ENCODE measurements around the gene TTLL11.

Gene TTLL11

DNA sequence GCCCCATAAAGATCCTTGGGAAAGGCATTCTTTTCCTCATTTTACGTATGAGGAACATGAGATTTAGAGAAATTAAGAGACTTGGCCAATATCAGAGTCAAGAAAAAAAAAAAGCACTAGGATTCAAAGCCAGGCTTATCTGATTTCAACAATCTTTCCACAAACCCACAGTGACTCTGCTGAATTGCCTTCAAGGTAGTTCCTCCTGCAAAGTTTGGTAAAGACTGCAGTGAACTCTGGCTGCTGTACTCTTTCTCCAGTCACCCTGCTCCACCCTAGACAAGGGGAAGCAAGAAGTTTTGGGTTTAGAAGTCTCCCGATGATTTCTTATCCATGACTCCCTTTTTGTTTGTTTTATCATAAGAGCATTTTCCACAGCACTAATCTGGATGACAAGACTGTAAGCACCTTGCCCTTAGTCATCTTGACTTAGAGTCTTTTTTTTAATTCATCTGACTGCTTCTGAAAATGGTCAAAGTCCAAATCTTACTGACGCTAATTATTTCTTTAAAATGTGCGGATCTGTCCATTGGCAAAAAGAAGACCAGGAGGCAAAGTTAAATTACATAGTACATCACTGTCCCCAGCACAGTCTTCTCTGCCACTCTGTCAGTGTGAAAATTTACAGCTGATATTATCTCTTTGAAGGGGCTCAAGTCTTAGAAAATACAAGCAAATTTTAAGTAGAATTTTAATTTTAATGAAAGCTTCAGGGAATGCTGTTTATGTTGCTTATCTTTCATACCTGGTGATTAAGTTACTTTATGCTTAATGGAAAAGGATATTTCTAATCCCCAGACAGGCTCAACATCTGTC, 180.1 kb downstream of the TTLL11 start:
- DNase-seq (ENCODE audit: low spot score), result no peak
- TF ChIP-seq, protein P1, sequence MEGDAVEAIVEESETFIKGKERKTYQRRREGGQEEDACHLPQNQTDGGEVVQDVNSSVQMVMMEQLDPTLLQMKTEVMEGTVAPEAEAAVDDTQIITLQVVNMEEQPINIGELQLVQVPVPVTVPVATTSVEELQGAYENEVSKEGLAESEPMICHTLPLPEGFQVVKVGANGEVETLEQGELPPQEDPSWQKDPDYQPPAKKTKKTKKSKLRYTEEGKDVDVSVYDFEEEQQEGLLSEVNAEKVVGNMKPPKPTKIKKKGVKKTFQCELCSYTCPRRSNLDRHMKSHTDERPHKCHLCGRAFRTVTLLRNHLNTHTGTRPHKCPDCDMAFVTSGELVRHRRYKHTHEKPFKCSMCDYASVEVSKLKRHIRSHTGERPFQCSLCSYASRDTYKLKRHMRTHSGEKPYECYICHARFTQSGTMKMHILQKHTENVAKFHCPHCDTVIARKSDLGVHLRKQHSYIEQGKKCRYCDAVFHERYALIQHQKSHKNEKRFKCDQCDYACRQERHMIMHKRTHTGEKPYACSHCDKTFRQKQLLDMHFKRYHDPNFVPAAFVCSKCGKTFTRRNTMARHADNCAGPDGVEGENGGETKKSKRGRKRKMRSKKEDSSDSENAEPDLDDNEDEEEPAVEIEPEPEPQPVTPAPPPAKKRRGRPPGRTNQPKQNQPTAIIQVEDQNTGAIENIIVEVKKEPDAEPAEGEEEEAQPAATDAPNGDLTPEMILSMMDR (IDR thresholded peaks at IDR 0.05; ENCODE audit: extremely low read depth, missing control alignments), result no peak

GRCh38 chr9:121910491-121911040, 182.5 kb downstream of the TTLL11 start:
- no peak for DNase-seq (ENCODE audit: low spot score)
- TF ChIP-seq, protein P1 (IDR thresholded peaks at IDR 0.05; ENCODE audit: extremely low read depth, missing control alignments), result no peak

GRCh38 chr9:121909111-121909510, 184.0 kb downstream of the TTLL11 start:
- TF ChIP-seq, protein P1 (IDR thresholded peaks at IDR 0.05; ENCODE audit: extremely low read depth, missing control alignments), result no peak
- no peak for DNase-seq (ENCODE audit: low spot score)

GRCh38 chr9:121906074-121906870, 186.8 kb downstream of the TTLL11 start:
- TF ChIP-seq, protein P1 (IDR thresholded peaks at IDR 0.05; ENCODE audit: extremely low read depth, missing control alignments), result no peak
- no peak for DNase-seq (ENCODE audit: low spot score)

DNA sequence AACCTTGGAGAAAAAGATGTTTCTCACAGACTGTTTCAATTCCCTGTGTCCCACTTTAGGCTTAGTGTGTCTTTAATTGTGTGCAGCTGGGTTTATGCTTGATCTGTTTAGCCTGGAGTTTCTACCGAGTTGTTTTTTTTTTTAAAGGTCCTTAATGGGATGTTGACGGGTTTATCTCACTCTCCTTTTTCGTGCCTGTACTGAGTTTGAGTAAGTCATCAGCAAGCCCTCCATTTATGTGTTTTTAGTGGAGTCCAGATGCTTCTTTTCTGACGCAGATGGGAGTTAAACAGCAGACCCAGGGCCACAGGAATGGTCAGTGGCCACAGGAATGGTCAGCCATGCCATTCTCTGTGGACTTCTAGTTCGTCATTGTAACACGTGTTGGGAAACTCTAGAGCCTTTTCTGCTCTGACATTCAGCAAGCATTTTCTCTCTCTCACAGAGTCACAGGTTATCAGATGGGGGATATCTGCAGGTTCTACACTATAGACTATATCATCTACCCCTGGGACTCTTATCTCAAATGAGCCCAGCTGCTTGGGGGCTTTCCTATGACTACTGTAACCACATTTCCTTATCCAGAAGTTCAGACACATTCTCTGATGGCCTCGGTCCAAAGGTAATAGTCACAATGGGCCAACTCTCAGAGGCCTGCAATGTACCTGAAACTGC, 190.5 kb downstream of the TTLL11 start:
- no peak for DNase-seq (ENCODE audit: low spot score)
- TF ChIP-seq, protein P1 (IDR thresholded peaks at IDR 0.05; ENCODE audit: extremely low read depth, missing control alignments), result no peak

- no peak for DNase-seq (ENCODE audit: low spot score)
- TF ChIP-seq, protein P1 (IDR thresholded peaks at IDR 0.05; ENCODE audit: extremely low read depth, missing control alignments), result no peak
Measured at GRCh38 chr9:121901616-121902015, 191.5 kb downstream of the TTLL11 start.
